Uterine smooth muscle cell (primary cell): ENCODE data around the gene TBC1D20. TPM values are rescaled to one million over a fixed set of nuclear protein-coding genes. Genes with fewer than 3 reads are reported as not detected.

Experiments
- total RNA-seq: library from RNA; depleted of rRNA; stranded (reverse); fragments of >200 nt; gene quantifications from 2 replicates; pipeline ENCODE4 v1.2.3, GENCODE V29; 2014

Gene TBC1D20, protein sequence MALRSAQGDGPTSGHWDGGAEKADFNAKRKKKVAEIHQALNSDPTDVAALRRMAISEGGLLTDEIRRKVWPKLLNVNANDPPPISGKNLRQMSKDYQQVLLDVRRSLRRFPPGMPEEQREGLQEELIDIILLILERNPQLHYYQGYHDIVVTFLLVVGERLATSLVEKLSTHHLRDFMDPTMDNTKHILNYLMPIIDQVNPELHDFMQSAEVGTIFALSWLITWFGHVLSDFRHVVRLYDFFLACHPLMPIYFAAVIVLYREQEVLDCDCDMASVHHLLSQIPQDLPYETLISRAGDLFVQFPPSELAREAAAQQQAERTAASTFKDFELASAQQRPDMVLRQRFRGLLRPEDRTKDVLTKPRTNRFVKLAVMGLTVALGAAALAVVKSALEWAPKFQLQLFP
- total RNA-seq = 36.1 and 51.9 TPM in 2 replicates

DNA sequence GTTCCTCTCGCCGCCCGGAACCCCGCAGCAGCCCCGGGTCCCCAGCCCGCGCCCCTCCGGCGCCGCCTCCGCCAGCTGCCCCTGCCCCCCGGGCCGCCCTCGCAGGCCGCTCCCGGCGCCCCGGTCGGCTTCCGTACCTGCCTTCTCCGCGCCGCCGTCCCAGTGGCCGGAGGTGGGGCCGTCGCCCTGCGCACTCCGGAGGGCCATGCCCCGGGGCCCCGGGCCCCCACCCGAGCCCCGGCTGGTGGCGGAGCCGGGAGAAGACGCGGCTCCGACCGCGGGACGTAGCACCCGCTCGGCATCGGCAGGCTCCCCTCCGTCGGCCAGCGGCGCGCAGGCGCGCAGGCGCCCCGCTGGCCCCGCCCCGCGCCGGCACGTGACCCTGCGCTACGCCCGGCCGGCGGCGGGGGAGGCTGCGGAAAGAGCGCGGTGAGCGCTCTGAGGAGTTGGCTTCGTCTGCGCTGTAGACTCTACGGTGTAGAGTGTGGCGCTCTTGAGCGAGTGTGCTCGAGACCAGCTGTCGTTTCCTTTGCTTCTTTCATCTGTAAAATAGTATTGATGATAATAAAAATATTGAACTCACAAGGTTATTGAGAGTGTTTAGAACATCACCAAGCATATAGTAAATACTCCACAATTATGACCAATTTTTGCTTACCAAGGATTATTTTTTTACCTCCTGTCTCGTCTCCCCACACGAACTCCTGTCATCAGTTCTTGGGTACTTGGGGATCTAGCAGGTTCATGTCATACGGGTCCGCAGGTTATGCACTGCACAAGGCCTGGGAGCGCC is at the start of gene TBC1D20:
TBC1D20 (minus strand) TSS at position 335 of the 793 bp plus-strand sequence; CDS start at position 207, 128 bp downstream.

GRCh38 chr20:407953-408842 is 54.1 kb downstream of the TBC1D20 start, which contains the start of gene RBCK1:
Gene RBCK1, plus strand, starts transcription at chr20:408299. Its CDS starts 459 bp downstream, at chr20:408758.

Other genes with a start within 250 kb of the TBC1D20 start
- not detected in 2 replicates for gene DEFB129, start 235.3 kb downstream of the TBC1D20 start, total RNA-seq
- not detected in 2 replicates for gene DEFB132, start 204.8 kb downstream of the TBC1D20 start, total RNA-seq
- 3.1 and 4.4 TPM in 2 replicates for gene C20orf96, start 171.8 kb downstream of the TBC1D20 start, total RNA-seq
- 13.9 and 14.1 TPM in 2 replicates for gene ZCCHC3, start 165.0 kb downstream of the TBC1D20 start, total RNA-seq
- gene SOX12, start 137.0 kb downstream of the TBC1D20 start, total RNA-seq = 5.8 and 9.9 TPM in 2 replicates
- gene NRSN2, start 115.4 kb downstream of the TBC1D20 start, total RNA-seq = 35.2 and 44.0 TPM in 2 replicates
- 152 and 266 TPM in 2 replicates for gene TRIB3, start 81.8 kb downstream of the TBC1D20 start, total RNA-seq
- gene RBCK1, start 54.2 kb downstream of the TBC1D20 start, total RNA-seq = 75.1 and 114 TPM in 2 replicates
- 157 and 188 TPM in 2 replicates for gene CSNK2A1, start 81.3 kb upstream of the TBC1D20 start, total RNA-seq
- gene TCF15, start 147.8 kb upstream of the TBC1D20 start, total RNA-seq = not detected in 2 replicates
- gene SRXN1, start 190.7 kb upstream of the TBC1D20 start, total RNA-seq = 108 and 112 TPM in 2 replicates
- not detected in 2 replicates for gene SCRT2, start 213.3 kb upstream of the TBC1D20 start, total RNA-seq